PFSK-1 (cell line): ENCODE data around the gene CHMP6.

ENCODE experiments used
- POLR2AphosphoS5 ChIP-seq: IDR thresholded peaks from 2 replicates; pipeline ENCODE4 v1.6.1; 2012; ENCODE audit warnings: low read depth, mild to moderate bottlenecking, control low read depth, low read length, moderate library complexity
- SIN3A ChIP-seq: IDR thresholded peaks from 2 replicates; pipeline ENCODE4 v1.6.1; 2012; ENCODE audit warnings: mild to moderate bottlenecking, low read length, moderate library complexity, borderline replicate concordance; ENCODE audit not compliant: insufficient read depth

GRCh38 chr17:80952291-80952690 lies 39.4 kb upstream of the CHMP6 start:
- TF ChIP-seq POLR2AphosphoS5 (no peak), SIN3A (no peak)
